ENCODE measurements around the gene NTNG1.
A peak's percentile ranks its signal among the peaks of the same experiment; 100 is the strongest.

Gene NTNG1

GRCh38 chr1:107263291-107263915, 122.6 kb downstream of the NTNG1 start:
- no peak for DNase-seq (ENCODE audit: low spot score)

- DNase-seq (ENCODE audit: low spot score), result no peak
Observed at GRCh38 chr1:107264007-107264406, 123.2 kb downstream of the NTNG1 start.

- no peak for DNase-seq (ENCODE audit: low spot score)
Observed at GRCh38 chr1:107264561-107264960, 123.7 kb downstream of the NTNG1 start.

- DNase-seq (ENCODE audit: low spot score), result no peak
Observed at GRCh38 chr1:107267489-107267888, 126.7 kb downstream of the NTNG1 start.

- no peak for DNase-seq (ENCODE audit: low spot score)
Observed at GRCh38 chr1:107272321-107272720, 131.5 kb downstream of the NTNG1 start.

GRCh38 chr1:107273515-107273914, 132.7 kb downstream of the NTNG1 start:
- no peak for DNase-seq (ENCODE audit: low spot score)

- DNase-seq (ENCODE audit: low spot score), result no peak
Observed at GRCh38 chr1:107274227-107274626, 133.4 kb downstream of the NTNG1 start.

GRCh38 chr1:107276247-107276646, 135.4 kb downstream of the NTNG1 start:
- no peak for DNase-seq (ENCODE audit: low spot score)

GRCh38 chr1:107277022-107277421, 136.2 kb downstream of the NTNG1 start:
- peak; percentile 28 for DNase-seq (ENCODE audit: low spot score)

GRCh38 chr1:107286125-107286524, 145.3 kb downstream of the NTNG1 start:
- no peak for DNase-seq (ENCODE audit: low spot score)

GRCh38 chr1:107291987-107292386, 151.1 kb downstream of the NTNG1 start:
- no peak for DNase-seq (ENCODE audit: low spot score)

GRCh38 chr1:107293901-107294613, 153.2 kb downstream of the NTNG1 start:
- no peak for DNase-seq (ENCODE audit: low spot score)

- no peak for DNase-seq (ENCODE audit: low spot score)
Observed at GRCh38 chr1:107294686-107295085, 153.8 kb downstream of the NTNG1 start.

- no peak for DNase-seq (ENCODE audit: low spot score)
Observed at GRCh38 chr1:107297681-107298080, 156.8 kb downstream of the NTNG1 start.

GRCh38 chr1:107298526-107298925, 157.7 kb downstream of the NTNG1 start:
- DNase-seq (ENCODE audit: low spot score), result no peak

GRCh38 chr1:107299521-107299920, 158.7 kb downstream of the NTNG1 start:
- DNase-seq (ENCODE audit: low spot score), result no peak

GRCh38 chr1:107309962-107310361, 169.1 kb downstream of the NTNG1 start:
- DNase-seq (ENCODE audit: low spot score), result no peak

- DNase-seq (ENCODE audit: low spot score), result no peak
Observed at GRCh38 chr1:107315652-107316051, 174.8 kb downstream of the NTNG1 start.

GRCh38 chr1:107318932-107319331, 178.1 kb downstream of the NTNG1 start:
- no peak for DNase-seq (ENCODE audit: low spot score)

- DNase-seq (ENCODE audit: low spot score), result no peak
Observed at GRCh38 chr1:107323784-107324183, 182.9 kb downstream of the NTNG1 start.

- no peak for DNase-seq (ENCODE audit: low spot score)
Observed at GRCh38 chr1:107326824-107327445, 186.1 kb downstream of the NTNG1 start.

GRCh38 chr1:107327446-107327845, 186.6 kb downstream of the NTNG1 start:
- no peak for DNase-seq (ENCODE audit: low spot score)

- DNase-seq (ENCODE audit: low spot score), result no peak
Observed at GRCh38 chr1:107328087-107328486, 187.2 kb downstream of the NTNG1 start.

Data from HuH-7 (cell line).